ENCODE measurements around the gene TNIP2. TPM values are rescaled to one million over a fixed set of nuclear protein-coding genes. Genes with fewer than 3 reads are reported as not detected.

Gene TNIP2
- total and polyA plus RNA-seq, 4 donors = 10.5 to 20.7 (median 13.5) TPM

DNA sequence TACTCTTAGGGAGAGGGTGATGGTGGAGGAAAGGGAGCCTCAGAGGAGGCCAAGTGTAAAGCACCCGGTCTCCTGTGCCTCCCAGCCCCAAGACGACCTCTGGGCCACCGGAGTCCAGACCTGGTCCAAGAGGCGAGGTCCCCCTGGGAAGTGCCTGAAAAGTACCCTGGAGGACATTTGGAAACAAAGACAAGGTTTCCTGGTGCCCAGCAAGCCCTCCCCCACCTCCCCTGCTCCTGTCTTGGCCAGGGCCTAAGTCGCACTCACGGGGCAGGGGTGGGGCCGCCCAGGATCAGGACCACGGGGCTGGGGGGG lies 36.2 kb upstream of the TNIP2 start:
- Histone ChIP-seq H3K4me1 (ENCODE audit: control insufficient read depth in 4 of 4, insufficient read depth in 4 of 4, low read length in 3 of 4) (peaks cover 54 to 83% (median 69%) of the 10 kb centered on the region in 4 donors), H3K4me3 (ENCODE audit: low read depth in 1 of 3, low read length in 3 of 3) (no peak overlapping the region), H3K9ac (ENCODE audit: low read depth in 1 of 2, low read length in 2 of 2) (peak overlapping the region in 1 of 2 donors; percentile 5), H3K27ac (ENCODE audit: low read depth in 1 of 2, low read length in 2 of 2) (peak overlapping the region; percentile 84 to 90), H3K9me3 (ENCODE audit: control insufficient read depth in 4 of 4, low read length in 3 of 4) (no peaks in the 10 kb centered on the region), H3K36me3 (ENCODE audit: control insufficient read depth in 4 of 4, insufficient read depth in 3 of 4, low read depth in 1 of 4, low read length in 3 of 4) (no peaks in the 10 kb centered on the region), H3K27me3 (ENCODE audit: control insufficient read depth in 4 of 4, insufficient read depth in 4 of 4, low read length in 3 of 4) (no peaks in the 10 kb centered on the region)
- DNase-seq (ENCODE audit: low spot score) = no peak
- TF ChIP-seq, protein P1, sequence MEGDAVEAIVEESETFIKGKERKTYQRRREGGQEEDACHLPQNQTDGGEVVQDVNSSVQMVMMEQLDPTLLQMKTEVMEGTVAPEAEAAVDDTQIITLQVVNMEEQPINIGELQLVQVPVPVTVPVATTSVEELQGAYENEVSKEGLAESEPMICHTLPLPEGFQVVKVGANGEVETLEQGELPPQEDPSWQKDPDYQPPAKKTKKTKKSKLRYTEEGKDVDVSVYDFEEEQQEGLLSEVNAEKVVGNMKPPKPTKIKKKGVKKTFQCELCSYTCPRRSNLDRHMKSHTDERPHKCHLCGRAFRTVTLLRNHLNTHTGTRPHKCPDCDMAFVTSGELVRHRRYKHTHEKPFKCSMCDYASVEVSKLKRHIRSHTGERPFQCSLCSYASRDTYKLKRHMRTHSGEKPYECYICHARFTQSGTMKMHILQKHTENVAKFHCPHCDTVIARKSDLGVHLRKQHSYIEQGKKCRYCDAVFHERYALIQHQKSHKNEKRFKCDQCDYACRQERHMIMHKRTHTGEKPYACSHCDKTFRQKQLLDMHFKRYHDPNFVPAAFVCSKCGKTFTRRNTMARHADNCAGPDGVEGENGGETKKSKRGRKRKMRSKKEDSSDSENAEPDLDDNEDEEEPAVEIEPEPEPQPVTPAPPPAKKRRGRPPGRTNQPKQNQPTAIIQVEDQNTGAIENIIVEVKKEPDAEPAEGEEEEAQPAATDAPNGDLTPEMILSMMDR (IDR thresholded peaks at IDR 0.05; ENCODE audit: low read depth, low read length, missing input control) = no peak
- TF ChIP-seq, protein P2, sequence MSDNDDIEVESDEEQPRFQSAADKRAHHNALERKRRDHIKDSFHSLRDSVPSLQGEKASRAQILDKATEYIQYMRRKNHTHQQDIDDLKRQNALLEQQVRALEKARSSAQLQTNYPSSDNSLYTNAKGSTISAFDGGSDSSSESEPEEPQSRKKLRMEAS (IDR thresholded peaks at IDR 0.05) = no peak
- TF ChIP-seq, protein P3, sequence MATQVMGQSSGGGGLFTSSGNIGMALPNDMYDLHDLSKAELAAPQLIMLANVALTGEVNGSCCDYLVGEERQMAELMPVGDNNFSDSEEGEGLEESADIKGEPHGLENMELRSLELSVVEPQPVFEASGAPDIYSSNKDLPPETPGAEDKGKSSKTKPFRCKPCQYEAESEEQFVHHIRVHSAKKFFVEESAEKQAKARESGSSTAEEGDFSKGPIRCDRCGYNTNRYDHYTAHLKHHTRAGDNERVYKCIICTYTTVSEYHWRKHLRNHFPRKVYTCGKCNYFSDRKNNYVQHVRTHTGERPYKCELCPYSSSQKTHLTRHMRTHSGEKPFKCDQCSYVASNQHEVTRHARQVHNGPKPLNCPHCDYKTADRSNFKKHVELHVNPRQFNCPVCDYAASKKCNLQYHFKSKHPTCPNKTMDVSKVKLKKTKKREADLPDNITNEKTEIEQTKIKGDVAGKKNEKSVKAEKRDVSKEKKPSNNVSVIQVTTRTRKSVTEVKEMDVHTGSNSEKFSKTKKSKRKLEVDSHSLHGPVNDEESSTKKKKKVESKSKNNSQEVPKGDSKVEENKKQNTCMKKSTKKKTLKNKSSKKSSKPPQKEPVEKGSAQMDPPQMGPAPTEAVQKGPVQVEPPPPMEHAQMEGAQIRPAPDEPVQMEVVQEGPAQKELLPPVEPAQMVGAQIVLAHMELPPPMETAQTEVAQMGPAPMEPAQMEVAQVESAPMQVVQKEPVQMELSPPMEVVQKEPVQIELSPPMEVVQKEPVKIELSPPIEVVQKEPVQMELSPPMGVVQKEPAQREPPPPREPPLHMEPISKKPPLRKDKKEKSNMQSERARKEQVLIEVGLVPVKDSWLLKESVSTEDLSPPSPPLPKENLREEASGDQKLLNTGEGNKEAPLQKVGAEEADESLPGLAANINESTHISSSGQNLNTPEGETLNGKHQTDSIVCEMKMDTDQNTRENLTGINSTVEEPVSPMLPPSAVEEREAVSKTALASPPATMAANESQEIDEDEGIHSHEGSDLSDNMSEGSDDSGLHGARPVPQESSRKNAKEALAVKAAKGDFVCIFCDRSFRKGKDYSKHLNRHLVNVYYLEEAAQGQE (IDR thresholded peaks at IDR 0.05) = no peak
- TF ChIP-seq RXRA (IDR thresholded peaks at IDR 0.05) = no peak
- no peak for TF ChIP-seq FOXA2 (IDR thresholded peaks at IDR 0.05)
- TF ChIP-seq HNF4G (IDR thresholded peaks at IDR 0.05) = no peak
- no peak for TF ChIP-seq JUND (IDR thresholded peaks at IDR 0.05)
- TF ChIP-seq, protein P4, sequence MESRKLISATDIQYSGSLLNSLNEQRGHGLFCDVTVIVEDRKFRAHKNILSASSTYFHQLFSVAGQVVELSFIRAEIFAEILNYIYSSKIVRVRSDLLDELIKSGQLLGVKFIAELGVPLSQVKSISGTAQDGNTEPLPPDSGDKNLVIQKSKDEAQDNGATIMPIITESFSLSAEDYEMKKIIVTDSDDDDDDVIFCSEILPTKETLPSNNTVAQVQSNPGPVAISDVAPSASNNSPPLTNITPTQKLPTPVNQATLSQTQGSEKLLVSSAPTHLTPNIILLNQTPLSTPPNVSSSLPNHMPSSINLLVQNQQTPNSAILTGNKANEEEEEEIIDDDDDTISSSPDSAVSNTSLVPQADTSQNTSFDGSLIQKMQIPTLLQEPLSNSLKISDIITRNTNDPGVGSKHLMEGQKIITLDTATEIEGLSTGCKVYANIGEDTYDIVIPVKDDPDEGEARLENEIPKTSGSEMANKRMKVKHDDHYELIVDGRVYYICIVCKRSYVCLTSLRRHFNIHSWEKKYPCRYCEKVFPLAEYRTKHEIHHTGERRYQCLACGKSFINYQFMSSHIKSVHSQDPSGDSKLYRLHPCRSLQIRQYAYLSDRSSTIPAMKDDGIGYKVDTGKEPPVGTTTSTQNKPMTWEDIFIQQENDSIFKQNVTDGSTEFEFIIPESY (IDR thresholded peaks at IDR 0.05) = no peak
- TF ChIP-seq, protein P5, sequence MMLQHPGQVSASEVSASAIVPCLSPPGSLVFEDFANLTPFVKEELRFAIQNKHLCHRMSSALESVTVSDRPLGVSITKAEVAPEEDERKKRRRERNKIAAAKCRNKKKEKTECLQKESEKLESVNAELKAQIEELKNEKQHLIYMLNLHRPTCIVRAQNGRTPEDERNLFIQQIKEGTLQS (IDR thresholded peaks at IDR 0.05) = no peak
- no peak for TF ChIP-seq RAD21 (IDR thresholded peaks at IDR 0.05)
- WGBS = 43% methylated on average over 8 of the region's 8 CpGs

DNA sequence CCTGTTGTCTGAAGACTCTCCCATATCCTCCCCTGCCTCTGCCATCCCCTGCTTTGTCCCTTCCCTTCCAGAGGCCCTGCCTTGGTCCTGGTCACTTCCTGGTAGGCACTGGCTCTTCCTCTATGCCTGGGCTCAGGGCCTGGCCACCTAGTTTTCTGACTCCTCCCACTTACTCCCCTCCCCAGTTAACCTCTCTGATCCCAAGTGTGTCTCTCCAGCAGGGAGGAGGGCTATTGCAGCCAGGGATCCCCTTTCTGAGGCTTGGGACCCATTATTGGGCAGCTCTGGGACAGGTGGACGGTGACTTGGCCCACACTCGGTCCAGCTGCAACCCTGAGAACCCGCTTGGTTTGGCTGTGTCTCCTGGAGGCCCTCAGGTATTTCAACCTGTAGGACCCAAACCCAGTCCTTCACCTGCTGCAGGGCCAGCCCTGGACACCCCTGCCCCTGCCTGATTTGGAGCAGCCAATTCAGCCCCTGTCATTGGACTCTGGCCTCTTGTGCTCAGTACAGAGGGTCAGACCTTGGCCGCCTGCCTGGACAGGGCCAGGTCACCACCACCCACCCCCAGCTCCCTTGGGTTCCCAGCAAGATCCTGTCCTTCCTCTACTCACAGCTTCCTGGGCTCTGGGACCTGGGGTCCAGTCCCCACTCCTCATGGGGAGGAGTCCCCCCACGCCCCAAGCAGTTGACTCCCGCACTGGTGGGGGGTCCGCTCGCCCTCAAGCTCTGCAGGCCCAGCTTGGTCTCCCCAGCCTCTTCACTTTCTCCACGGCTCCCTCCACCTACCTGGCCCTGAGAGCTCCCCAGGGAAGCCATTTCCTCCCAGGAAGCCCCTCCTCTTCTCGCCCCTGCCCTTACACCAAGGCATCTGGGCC lies 35.6 kb upstream of the TNIP2 start:
- Histone ChIP-seq H3K4me3 (ENCODE audit: low read depth in 1 of 3, low read length in 3 of 3) (no peak overlapping the region), H3K4me1 (ENCODE audit: control insufficient read depth in 4 of 4, insufficient read depth in 4 of 4, low read length in 3 of 4) (peaks cover 51 to 77% (median 63%) of the 10 kb centered on the region in 4 donors), H3K27ac (ENCODE audit: low read depth in 1 of 2, low read length in 2 of 2) (peak overlapping the region; percentile 84 to 90), H3K36me3 (ENCODE audit: control insufficient read depth in 4 of 4, insufficient read depth in 3 of 4, low read depth in 1 of 4, low read length in 3 of 4) (no peaks in the 10 kb centered on the region), H3K9ac (ENCODE audit: low read depth in 1 of 2, low read length in 2 of 2) (peak overlapping the region; percentile 15 to 33), H3K27me3 (ENCODE audit: control insufficient read depth in 4 of 4, insufficient read depth in 4 of 4, low read length in 3 of 4) (no peaks in the 10 kb centered on the region), H3K9me3 (ENCODE audit: control insufficient read depth in 4 of 4, low read length in 3 of 4) (no peaks in the 10 kb centered on the region)
- peak; percentile 73 for DNase-seq (ENCODE audit: low spot score)
- 62% methylated on average over 10 of the region's 10 CpGs for WGBS
- TF ChIP-seq FOXA1 (IDR thresholded peaks at IDR 0.05) (no peak), YY1 (IDR thresholded peaks at IDR 0.05) (peak; percentile 10), JUND (IDR thresholded peaks at IDR 0.05) (no peak), TAF1 (conservative IDR thresholded peaks at IDR 0.05) (no peak), RXRA (IDR thresholded peaks at IDR 0.05) (peak; percentile 86 to 93), GABPA (IDR thresholded peaks at IDR 0.05 in 1 of 2, conservative IDR thresholded peaks at IDR 0.05 in 1 of 2) (no peak), RAD21 (IDR thresholded peaks at IDR 0.05) (peak in 1 of 2 donors; percentile 39), HNF4G (IDR thresholded peaks at IDR 0.05) (peak; percentile 98), HNF4A (conservative IDR thresholded peaks at IDR 0.05) (peak; percentile 98 to 99), EGR1 (IDR thresholded peaks at IDR 0.05; ENCODE audit: low read depth in 2 of 2) (no peak)
- TF ChIP-seq, protein P1 (IDR thresholded peaks at IDR 0.05; ENCODE audit: low read depth, low read length, missing input control) = no peak
- TF ChIP-seq, protein P4 (IDR thresholded peaks at IDR 0.05) = no peak
- TF ChIP-seq, protein P2 (IDR thresholded peaks at IDR 0.05) = peak; percentile 78
- TF ChIP-seq, protein P5 (IDR thresholded peaks at IDR 0.05) = no peak
